Glutamatergic neuron (in vitro differentiated cells): ENCODE data around the gene SDCCAG8. TPM values are rescaled to one million over a fixed set of nuclear protein-coding genes. Genes with fewer than 3 reads are reported as not detected.

Experiments
- DNase-seq: peaks from one replicate; pipeline ENCODE4 v3.0.0; 2022
- H3K27ac Mint-ChIP-seq: one replicate; pipeline ENCODE4 v1.8.0; 2020; ENCODE audit warnings: mild to moderate bottlenecking, mixed read lengths, inconsistent platforms; ENCODE audit not compliant: unreplicated experiment
- H3K27me3 Mint-ChIP-seq: one replicate; pipeline ENCODE4 v1.8.0; 2020; ENCODE audit warnings: mild to moderate bottlenecking, moderate library complexity, mixed read lengths, inconsistent platforms; ENCODE audit not compliant: unreplicated experiment
- H3K36me3 Mint-ChIP-seq: one replicate; pipeline ENCODE4 v1.8.0; 2020; ENCODE audit warnings: mild to moderate bottlenecking, mixed read lengths, inconsistent platforms; ENCODE audit not compliant: unreplicated experiment
- H3K4me1 Mint-ChIP-seq: one replicate; pipeline ENCODE4 v1.8.0; 2020; ENCODE audit warnings: mild to moderate bottlenecking, low read depth, mixed read lengths, inconsistent platforms; ENCODE audit not compliant: unreplicated experiment
- H3K4me3 Mint-ChIP-seq: one replicate; pipeline ENCODE4 v1.8.0; 2020; ENCODE audit warnings: mild to moderate bottlenecking, mixed read lengths, inconsistent platforms; ENCODE audit not compliant: unreplicated experiment
- H3K9me3 Mint-ChIP-seq: one replicate; pipeline ENCODE4 v1.8.0; 2020; ENCODE audit warnings: mild to moderate bottlenecking, moderate library complexity, mixed read lengths, inconsistent platforms; ENCODE audit not compliant: unreplicated experiment
- CTCF ChIP-seq: fragments of 200-600 bp; sonication (generic); IDR thresholded peaks from one replicate; pipeline ENCODE4 v1.5.0; 2021; ENCODE audit not compliant: partially characterized antibody, unreplicated experiment
- total RNA-seq: library from RNA; stranded (reverse); fragmentation: NEBNext Ultra II Directional; extraction: Animal tissue kit (Norgen Biotek cat#: 25700); gene quantifications from one replicate; pipeline ENCODE4 v1.2.1, GENCODE V29; 2021; ENCODE audit not compliant: unreplicated experiment

Gene SDCCAG8
- total RNA-seq, 1 donor from 2014 or later: 52.8 TPM

- no peak for DNase-seq
- peaks cover 7% of the 10 kb centered on the region for H3K4me1 Mint-ChIP-seq
- no peaks in the 10 kb centered on the region for H3K27me3 Mint-ChIP-seq
- TF ChIP-seq CTCF: no peak
- H3K36me3 Mint-ChIP-seq: peaks cover 34% of the 10 kb centered on the region
- no peak overlapping the region for H3K27ac Mint-ChIP-seq
- no peak overlapping the region for H3K4me3 Mint-ChIP-seq
- peaks cover 2% of the 10 kb centered on the region for H3K9me3 Mint-ChIP-seq
These were observed 31.3 kb downstream of the SDCCAG8 start for GRCh38 chr1:243287123-243287460.

GRCh38 chr1:243287652-243288051 lies 31.8 kb downstream of the SDCCAG8 start:
- peaks cover 34% of the 10 kb centered on the region for H3K36me3 Mint-ChIP-seq
- no peak overlapping the region for H3K27ac Mint-ChIP-seq
- no peak for DNase-seq

GRCh38 chr1:243288062-243288461 lies 32.2 kb downstream of the SDCCAG8 start:
- H3K4me3 Mint-ChIP-seq: no peak overlapping the region
- H3K27me3 Mint-ChIP-seq: no peaks in the 10 kb centered on the region
- TF ChIP-seq CTCF: no peak
- peaks cover 7% of the 10 kb centered on the region for H3K4me1 Mint-ChIP-seq
- DNase-seq: no peak
- H3K9me3 Mint-ChIP-seq: peaks cover 2% of the 10 kb centered on the region
- no peak overlapping the region for H3K27ac Mint-ChIP-seq
- peaks cover 37% of the 10 kb centered on the region for H3K36me3 Mint-ChIP-seq

More at GRCh38 chr1:243287652-243288051, 31.8 kb downstream of the SDCCAG8 start:
- no peak for TF ChIP-seq CTCF
- Mint-ChIP-seq H3K9me3 (peaks cover 2% of the 10 kb centered on the region), H3K4me3 (no peak overlapping the region), H3K27me3 (no peaks in the 10 kb centered on the region), H3K4me1 (peaks cover 7% of the 10 kb centered on the region)

GRCh38 chr1:243291292-243291691 lies 35.5 kb downstream of the SDCCAG8 start:
- peaks cover 49% of the 10 kb centered on the region for H3K36me3 Mint-ChIP-seq
- H3K27ac Mint-ChIP-seq: no peak overlapping the region
- no peaks in the 10 kb centered on the region for H3K4me1 Mint-ChIP-seq
- H3K27me3 Mint-ChIP-seq: no peaks in the 10 kb centered on the region
- DNase-seq: no peak
- TF ChIP-seq CTCF: no peak
- no peak overlapping the region for H3K4me3 Mint-ChIP-seq
- H3K9me3 Mint-ChIP-seq: peaks cover 1% of the 10 kb centered on the region

GRCh38 chr1:243292117-243292516 lies 36.3 kb downstream of the SDCCAG8 start:
- H3K27me3 Mint-ChIP-seq: no peaks in the 10 kb centered on the region
- H3K4me3 Mint-ChIP-seq: no peak overlapping the region
- H3K27ac Mint-ChIP-seq: no peak overlapping the region
- H3K4me1 Mint-ChIP-seq: no peaks in the 10 kb centered on the region
- DNase-seq: no peak
- H3K9me3 Mint-ChIP-seq: peaks cover 1% of the 10 kb centered on the region
- no peak for TF ChIP-seq CTCF
- peaks cover 58% of the 10 kb centered on the region for H3K36me3 Mint-ChIP-seq
